HFF-Myc (cell line): ENCODE data around the gene ARPC1A.
A peak's percentile ranks its signal among the peaks of the same experiment; 100 is the strongest.
"Not testable (repeated sequence)": the region's sequence is repeated elsewhere in the genome, so short reads cannot be mapped to it uniquely, and the experiment has no call there.

Source experiments
- DNase-seq: peaks from one replicate; pipeline ENCODE4 v3.0.0-alpha.2; 2011; ENCODE audit warnings: low read depth; ENCODE audit errors: extremely low read depth
- H3K4me3 ChIP-seq: replicated peaks from 2 replicates; pipeline ENCODE4 v1.5.1; 2011; ENCODE audit warnings: low read depth, mild to moderate bottlenecking, control low read depth, low read length
- CTCF ChIP-seq: IDR thresholded peaks from 2 replicates; pipeline ENCODE4 v1.5.1; 2012; ENCODE audit warnings: mild to moderate bottlenecking, low read depth, low read length, control low read depth; ENCODE audit errors: missing control alignments

Gene ARPC1A

GRCh38 chr7:99375070-99375807 lies 49.5 kb downstream of the ARPC1A start:
- no peak for DNase-seq
- no peak for TF ChIP-seq CTCF
- peak overlapping the region; percentile 63 for H3K4me3 ChIP-seq

GRCh38 chr7:99379043-99379577 lies 53.4 kb downstream of the ARPC1A start:
- no peak for TF ChIP-seq CTCF
- DNase-seq: peak; percentile 86
- H3K4me3 ChIP-seq: peak overlapping the region; percentile 23

GRCh38 chr7:99379693-99380031 lies 54.0 kb downstream of the ARPC1A start:
- peak overlapping the region; percentile 23 for H3K4me3 ChIP-seq
- DNase-seq: not testable (repeated sequence)

GRCh38 chr7:99380032-99380822 lies 54.5 kb downstream of the ARPC1A start:
- peak overlapping the region; percentile 23 for H3K4me3 ChIP-seq
- DNase-seq: no peak
- no peak for TF ChIP-seq CTCF

GRCh38 chr7:99380823-99381663 lies 55.3 kb downstream of the ARPC1A start:
- H3K4me3 ChIP-seq: no peak overlapping the region
- no peak for DNase-seq
- TF ChIP-seq CTCF: no peak

- no peak overlapping the region for H3K4me3 ChIP-seq
- no peak for DNase-seq
- TF ChIP-seq CTCF: no peak
These were observed 56.0 kb downstream of the ARPC1A start for GRCh38 chr7:99381664-99382075.
